ENCODE measurements around the gene SLC13A4. TPM values are rescaled to one million over a fixed set of nuclear protein-coding genes. Genes with fewer than 3 reads are reported as not detected.

The SLC13A4 gene
- total and polyA plus RNA-seq, 4 donors = 0.01 to 0.17 (median 0.10) TPM

- DNase-seq (ENCODE audit: low spot score) = no peak
- no peak overlapping the region for H3K27ac ChIP-seq (ENCODE audit: low read depth in 1 of 2, low read length in 2 of 2)
- peaks cover 0 to 8% (median 0%) of the 10 kb centered on the region in 4 donors for H3K27me3 ChIP-seq (ENCODE audit: control insufficient read depth in 4 of 4, insufficient read depth in 4 of 4, low read length in 3 of 4)
- 56% methylated on average over 3 of the region's 3 CpGs for WGBS
- no peaks in the 10 kb centered on the region for H3K36me3 ChIP-seq (ENCODE audit: control insufficient read depth in 4 of 4, insufficient read depth in 3 of 4, low read depth in 1 of 4, low read length in 3 of 4)
- no peaks in the 10 kb centered on the region for H3K9me3 ChIP-seq (ENCODE audit: control insufficient read depth in 4 of 4, low read length in 3 of 4)
- H3K4me1 ChIP-seq (ENCODE audit: control insufficient read depth in 4 of 4, insufficient read depth in 4 of 4, low read length in 3 of 4) = no peaks in the 10 kb centered on the region
- no peak overlapping the region for H3K4me3 ChIP-seq (ENCODE audit: low read depth in 1 of 3, low read length in 3 of 3)
- no peak overlapping the region for H3K9ac ChIP-seq (ENCODE audit: low read depth in 1 of 2, low read length in 2 of 2)
- TF ChIP-seq RAD21 (IDR thresholded peaks at IDR 0.05) = no peak
- TF ChIP-seq FOXA1 (IDR thresholded peaks at IDR 0.05) = no peak
- no peak for TF ChIP-seq FOXA2 (IDR thresholded peaks at IDR 0.05)
- TF ChIP-seq JUND (IDR thresholded peaks at IDR 0.05) = no peak
- TF ChIP-seq EGR1 (IDR thresholded peaks at IDR 0.05; ENCODE audit: low read depth in 2 of 2) = no peak
- no peak for TF ChIP-seq HNF4A (conservative IDR thresholded peaks at IDR 0.05)
- TF ChIP-seq YY1 (IDR thresholded peaks at IDR 0.05) = no peak
- no peak for TF ChIP-seq SP1 (IDR thresholded peaks at IDR 0.05)
- TF ChIP-seq GABPA (IDR thresholded peaks at IDR 0.05 in 1 of 2, conservative IDR thresholded peaks at IDR 0.05 in 1 of 2) = no peak
- TF ChIP-seq TAF1 (conservative IDR thresholded peaks at IDR 0.05) = no peak
- no peak for TF ChIP-seq ZBTB33 (IDR thresholded peaks at IDR 0.05)
- TF ChIP-seq, protein P1, sequence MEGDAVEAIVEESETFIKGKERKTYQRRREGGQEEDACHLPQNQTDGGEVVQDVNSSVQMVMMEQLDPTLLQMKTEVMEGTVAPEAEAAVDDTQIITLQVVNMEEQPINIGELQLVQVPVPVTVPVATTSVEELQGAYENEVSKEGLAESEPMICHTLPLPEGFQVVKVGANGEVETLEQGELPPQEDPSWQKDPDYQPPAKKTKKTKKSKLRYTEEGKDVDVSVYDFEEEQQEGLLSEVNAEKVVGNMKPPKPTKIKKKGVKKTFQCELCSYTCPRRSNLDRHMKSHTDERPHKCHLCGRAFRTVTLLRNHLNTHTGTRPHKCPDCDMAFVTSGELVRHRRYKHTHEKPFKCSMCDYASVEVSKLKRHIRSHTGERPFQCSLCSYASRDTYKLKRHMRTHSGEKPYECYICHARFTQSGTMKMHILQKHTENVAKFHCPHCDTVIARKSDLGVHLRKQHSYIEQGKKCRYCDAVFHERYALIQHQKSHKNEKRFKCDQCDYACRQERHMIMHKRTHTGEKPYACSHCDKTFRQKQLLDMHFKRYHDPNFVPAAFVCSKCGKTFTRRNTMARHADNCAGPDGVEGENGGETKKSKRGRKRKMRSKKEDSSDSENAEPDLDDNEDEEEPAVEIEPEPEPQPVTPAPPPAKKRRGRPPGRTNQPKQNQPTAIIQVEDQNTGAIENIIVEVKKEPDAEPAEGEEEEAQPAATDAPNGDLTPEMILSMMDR (IDR thresholded peaks at IDR 0.05; ENCODE audit: low read depth, low read length, missing input control) = no peak
- TF ChIP-seq, protein P2, sequence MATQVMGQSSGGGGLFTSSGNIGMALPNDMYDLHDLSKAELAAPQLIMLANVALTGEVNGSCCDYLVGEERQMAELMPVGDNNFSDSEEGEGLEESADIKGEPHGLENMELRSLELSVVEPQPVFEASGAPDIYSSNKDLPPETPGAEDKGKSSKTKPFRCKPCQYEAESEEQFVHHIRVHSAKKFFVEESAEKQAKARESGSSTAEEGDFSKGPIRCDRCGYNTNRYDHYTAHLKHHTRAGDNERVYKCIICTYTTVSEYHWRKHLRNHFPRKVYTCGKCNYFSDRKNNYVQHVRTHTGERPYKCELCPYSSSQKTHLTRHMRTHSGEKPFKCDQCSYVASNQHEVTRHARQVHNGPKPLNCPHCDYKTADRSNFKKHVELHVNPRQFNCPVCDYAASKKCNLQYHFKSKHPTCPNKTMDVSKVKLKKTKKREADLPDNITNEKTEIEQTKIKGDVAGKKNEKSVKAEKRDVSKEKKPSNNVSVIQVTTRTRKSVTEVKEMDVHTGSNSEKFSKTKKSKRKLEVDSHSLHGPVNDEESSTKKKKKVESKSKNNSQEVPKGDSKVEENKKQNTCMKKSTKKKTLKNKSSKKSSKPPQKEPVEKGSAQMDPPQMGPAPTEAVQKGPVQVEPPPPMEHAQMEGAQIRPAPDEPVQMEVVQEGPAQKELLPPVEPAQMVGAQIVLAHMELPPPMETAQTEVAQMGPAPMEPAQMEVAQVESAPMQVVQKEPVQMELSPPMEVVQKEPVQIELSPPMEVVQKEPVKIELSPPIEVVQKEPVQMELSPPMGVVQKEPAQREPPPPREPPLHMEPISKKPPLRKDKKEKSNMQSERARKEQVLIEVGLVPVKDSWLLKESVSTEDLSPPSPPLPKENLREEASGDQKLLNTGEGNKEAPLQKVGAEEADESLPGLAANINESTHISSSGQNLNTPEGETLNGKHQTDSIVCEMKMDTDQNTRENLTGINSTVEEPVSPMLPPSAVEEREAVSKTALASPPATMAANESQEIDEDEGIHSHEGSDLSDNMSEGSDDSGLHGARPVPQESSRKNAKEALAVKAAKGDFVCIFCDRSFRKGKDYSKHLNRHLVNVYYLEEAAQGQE (IDR thresholded peaks at IDR 0.05) = no peak
- no peak for TF ChIP-seq NR2F2 (IDR thresholded peaks at IDR 0.05)
Measured at GRCh38 chr7:135768064-135768463, 40.1 kb upstream of the SLC13A4 start.

DNA sequence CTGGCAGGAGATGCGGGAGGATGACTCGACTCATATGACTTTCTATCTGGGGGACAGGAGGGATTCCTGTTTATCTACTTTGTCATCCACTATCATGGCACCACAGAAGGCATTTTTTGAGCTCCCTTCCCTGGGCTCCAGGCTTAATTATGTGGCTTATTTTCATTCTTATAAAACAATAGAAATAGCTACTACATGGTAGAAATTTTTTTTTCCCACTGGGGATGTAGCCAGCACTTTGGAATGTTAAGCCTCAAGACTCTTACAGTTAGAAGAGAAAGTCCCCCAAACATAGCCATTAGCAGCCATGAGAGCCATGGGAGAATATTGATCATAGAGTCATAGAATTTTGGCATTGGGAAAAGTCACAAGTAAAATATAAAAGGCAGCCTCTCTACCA lies 35.3 kb upstream of the SLC13A4 start:
- H3K9ac ChIP-seq (ENCODE audit: low read depth in 1 of 2, low read length in 2 of 2) = no peak overlapping the region
- no peak overlapping the region for H3K27ac ChIP-seq (ENCODE audit: low read depth in 1 of 2, low read length in 2 of 2)
- peaks cover 0 to 8% (median 0%) of the 10 kb centered on the region in 4 donors for H3K27me3 ChIP-seq (ENCODE audit: control insufficient read depth in 4 of 4, insufficient read depth in 4 of 4, low read length in 3 of 4)
- WGBS = 80% methylated on average over 2 of the region's 2 CpGs
- no peak for TF ChIP-seq SP1 (IDR thresholded peaks at IDR 0.05)
- no peak for TF ChIP-seq HNF4A (conservative IDR thresholded peaks at IDR 0.05)
- TF ChIP-seq, protein P1 (IDR thresholded peaks at IDR 0.05; ENCODE audit: low read depth, low read length, missing input control) = no peak
- TF ChIP-seq YY1 (IDR thresholded peaks at IDR 0.05) = no peak
- TF ChIP-seq FOXA2 (IDR thresholded peaks at IDR 0.05) = no peak
- H3K36me3 ChIP-seq (ENCODE audit: control insufficient read depth in 4 of 4, insufficient read depth in 3 of 4, low read depth in 1 of 4, low read length in 3 of 4) = no peaks in the 10 kb centered on the region
- no peaks in the 10 kb centered on the region for H3K4me1 ChIP-seq (ENCODE audit: control insufficient read depth in 4 of 4, insufficient read depth in 4 of 4, low read length in 3 of 4)
- H3K9me3 ChIP-seq (ENCODE audit: control insufficient read depth in 4 of 4, low read length in 3 of 4) = no peaks in the 10 kb centered on the region
- DNase-seq (ENCODE audit: low spot score) = peak; percentile 31
- H3K4me3 ChIP-seq (ENCODE audit: low read depth in 1 of 3, low read length in 3 of 3) = no peak overlapping the region

All from liver (tissue), 9 donors.